H9 (cell line): Measurements from ENCODE around the gene OTOF. TPM values are rescaled to one million over a fixed set of nuclear protein-coding genes. Genes with fewer than 3 reads are reported as not detected.

ENCODE experiments used
- DNase-seq: peaks from one replicate; pipeline ENCODE4 v3.0.0-alpha.2; 2017
- H2AFZ ChIP-seq: one replicate; pipeline ENCODE4 v1.6.1; 2013; ENCODE audit warnings: mild to moderate bottlenecking, low read length, control low read depth, moderate library complexity
- H2AK5ac ChIP-seq: 2 replicates; pipeline ENCODE4 v1.6.1; 2013; ENCODE audit warnings: low read length, control low read depth, mixed read lengths; ENCODE audit not compliant: insufficient read length
- H2BK120ac ChIP-seq: one replicate; pipeline ENCODE4 v1.6.1; 2013; ENCODE audit warnings: low read depth, mild to moderate bottlenecking, low read length, control low read depth, inconsistent platforms; ENCODE audit not compliant: poor library complexity, severe bottlenecking
- H2BK12ac ChIP-seq: 2 replicates; pipeline ENCODE4 v1.6.1; 2013; ENCODE audit warnings: low read length, control low read depth, mixed read lengths, low read depth; ENCODE audit not compliant: insufficient read length
- H2BK15ac ChIP-seq: 2 replicates; pipeline ENCODE4 v1.6.1; 2013; ENCODE audit warnings: low read depth, low read length, control low read depth
- H2BK20ac ChIP-seq: one replicate; pipeline ENCODE4 v1.6.1; 2013; ENCODE audit warnings: low read depth, mild to moderate bottlenecking, low read length, control low read depth, inconsistent platforms; ENCODE audit not compliant: poor library complexity, severe bottlenecking
- H2BK5ac ChIP-seq: 2 replicates; pipeline ENCODE4 v1.6.1; 2013; ENCODE audit warnings: low read length, control low read depth, mixed read lengths; ENCODE audit not compliant: insufficient read length
- H3K14ac ChIP-seq: 2 replicates; pipeline ENCODE4 v1.6.1; 2013; ENCODE audit warnings: low read length, control low read depth; ENCODE audit not compliant: insufficient read depth
- H3K18ac ChIP-seq: 2 replicates; pipeline ENCODE4 v1.6.1; 2013; ENCODE audit warnings: low read depth, mild to moderate bottlenecking, mixed read lengths, low read length, control low read depth; ENCODE audit not compliant: insufficient read length
- H3K23ac ChIP-seq: 2 replicates; pipeline ENCODE4 v1.6.1; 2013; ENCODE audit warnings: low read length, control low read depth, mixed read lengths, low read depth; ENCODE audit not compliant: insufficient read length
- H3K23me2 ChIP-seq: 2 replicates; pipeline ENCODE4 v1.6.1; 2013; ENCODE audit warnings: low read depth, mild to moderate bottlenecking, mixed read lengths, low read length, control low read depth; ENCODE audit not compliant: insufficient read length, poor library complexity, severe bottlenecking
- H3K27ac ChIP-seq: 2 replicates; pipeline ENCODE4 v1.5.1; 2013; ENCODE audit warnings: low read length, control low read depth, mixed read lengths, low read depth; ENCODE audit not compliant: insufficient read length
- H3K27me3 ChIP-seq: 2 replicates; pipeline ENCODE4 v1.6.1; 2013; ENCODE audit warnings: low read length, control low read depth, inconsistent platforms; ENCODE audit not compliant: insufficient read depth
- H3K4ac ChIP-seq: 2 replicates; pipeline ENCODE4 v1.6.1; 2013; ENCODE audit warnings: low read depth, mild to moderate bottlenecking, control low read depth, inconsistent platforms, low read length, moderate library complexity
- H3K4me1 ChIP-seq: 2 replicates; pipeline ENCODE4 v1.6.1; 2013; ENCODE audit warnings: low read length, control low read depth, inconsistent platforms; ENCODE audit not compliant: insufficient read depth
- H3K4me2 ChIP-seq: 2 replicates; pipeline ENCODE4 v1.6.1; 2013; ENCODE audit warnings: low read length, control low read depth, mixed read lengths; ENCODE audit not compliant: insufficient read length, insufficient read depth
- H3K56ac ChIP-seq: 2 replicates; pipeline ENCODE4 v1.6.1; 2013; ENCODE audit warnings: low read depth, mild to moderate bottlenecking, mixed read lengths, low read length, control low read depth; ENCODE audit not compliant: insufficient read length
- H3K79me1 ChIP-seq: 2 replicates; pipeline ENCODE4 v1.6.1; 2013; ENCODE audit warnings: low read depth, mild to moderate bottlenecking, moderate library complexity, low read length, control low read depth, inconsistent platforms; ENCODE audit not compliant: insufficient read depth, poor library complexity, severe bottlenecking
- H3K79me2 ChIP-seq: 2 replicates; pipeline ENCODE4 v1.6.1; 2013; ENCODE audit warnings: low read length, control low read depth, inconsistent platforms; ENCODE audit not compliant: insufficient read depth
- H3K9ac ChIP-seq: 2 replicates; pipeline ENCODE4 v1.6.1; 2013; ENCODE audit warnings: low read length, control low read depth, mixed read lengths; ENCODE audit not compliant: insufficient read length; ENCODE audit errors: extremely low read depth
- H3K9me3 ChIP-seq: one replicate; pipeline ENCODE4 v1.6.1; 2013; ENCODE audit warnings: low read depth, low read length, inconsistent platforms; ENCODE audit not compliant: control insufficient read depth
- H3T11ph ChIP-seq: one replicate; pipeline ENCODE4 v1.6.1; 2013; ENCODE audit warnings: mild to moderate bottlenecking, low read length, control low read depth, inconsistent platforms
- H4K20me1 ChIP-seq: one replicate; pipeline ENCODE4 v1.6.1; 2013; ENCODE audit not compliant: control insufficient read depth, insufficient read length, insufficient read depth
- H4K5ac ChIP-seq: 2 replicates; pipeline ENCODE4 v1.6.1; 2013; ENCODE audit warnings: low read depth, mild to moderate bottlenecking, mixed read lengths, low read length, control low read depth; ENCODE audit not compliant: insufficient read length
- H4K8ac ChIP-seq: replicated peaks from 2 replicates; pipeline ENCODE4 v1.6.1; 2013; ENCODE audit warnings: low read length, control low read depth, mixed read lengths, low read depth; ENCODE audit not compliant: insufficient read length
- H4K91ac ChIP-seq: 2 replicates; pipeline ENCODE4 v1.6.1; 2013; ENCODE audit warnings: low read depth, mild to moderate bottlenecking, moderate library complexity, mixed read lengths, low read length, control low read depth; ENCODE audit not compliant: insufficient read length
- H3K27ac Mint-ChIP-seq, 3 experiments: 2 replicates in 2 of 3; 3 replicates in 1 of 3; pipeline ENCODE4 v1.8.0; 2020 to 2021; ENCODE audit warnings: mixed read lengths in 3 of 3, mild to moderate bottlenecking in 1 of 3, moderate library complexity in 1 of 3
- H3K27me3 Mint-ChIP-seq: 2 replicates; pipeline ENCODE4 v1.8.0; 2021; ENCODE audit warnings: low read depth, mild to moderate bottlenecking, moderate library complexity, mixed read lengths
- H3K36me3 Mint-ChIP-seq, 3 experiments: 2 replicates in 2 of 3; 3 replicates in 1 of 3; pipeline ENCODE4 v1.8.0; 2020 to 2021; ENCODE audit warnings: low read depth in 3 of 3, mixed read lengths in 3 of 3; ENCODE audit not compliant: insufficient read depth in 1 of 3
- H3K4me1 Mint-ChIP-seq, 2 experiments: 2 replicates each; pipeline ENCODE4 v1.8.0; 2020; ENCODE audit warnings: mixed read lengths in 2 of 2
- H3K4me3 Mint-ChIP-seq, 2 experiments: 2 replicates in 1 of 2; 3 replicates in 1 of 2; pipeline ENCODE4 v1.8.0; 2020 to 2021; ENCODE audit warnings: mild to moderate bottlenecking in 2 of 2, mixed read lengths in 2 of 2, moderate library complexity in 1 of 2
- H3K9me3 Mint-ChIP-seq, 2 experiments: 2 replicates in 1 of 2; 3 replicates in 1 of 2; pipeline ENCODE4 v1.8.0; 2020; ENCODE audit warnings: mild to moderate bottlenecking in 2 of 2, mixed read lengths in 2 of 2, moderate library complexity in 1 of 2
- CTCF ChIP-seq: fragments of 200-600 bp; sonication (generic); conservative IDR thresholded peaks from 3 replicates; pipeline ENCODE4 v1.8.0; 2021; ENCODE audit warnings: antibody characterized with exemption, mild to moderate bottlenecking
- WGBS: extraction: QIAGEN DNeasy Blood & Tissue Kit; methylation state at CpG from one replicate; pipeline ENCODE4 v1.1.7; 2013; ENCODE audit warnings: missing lambda C conversion rate, low lambda C conversion rate, mixed read lengths; ENCODE audit not compliant: insufficient read length; ENCODE audit errors: extremely low coverage; 5-methylcytosine and 5-hydroxymethylcytosine counted together
- total RNA-seq: library from RNA; stranded (reverse); gene quantifications from 2 replicates; pipeline ENCODE4 v1.2.1, GENCODE V29; 2021

The OTOF gene
- total RNA-seq, 1 experiment from 2014 or later = 0.35 TPM

DNA sequence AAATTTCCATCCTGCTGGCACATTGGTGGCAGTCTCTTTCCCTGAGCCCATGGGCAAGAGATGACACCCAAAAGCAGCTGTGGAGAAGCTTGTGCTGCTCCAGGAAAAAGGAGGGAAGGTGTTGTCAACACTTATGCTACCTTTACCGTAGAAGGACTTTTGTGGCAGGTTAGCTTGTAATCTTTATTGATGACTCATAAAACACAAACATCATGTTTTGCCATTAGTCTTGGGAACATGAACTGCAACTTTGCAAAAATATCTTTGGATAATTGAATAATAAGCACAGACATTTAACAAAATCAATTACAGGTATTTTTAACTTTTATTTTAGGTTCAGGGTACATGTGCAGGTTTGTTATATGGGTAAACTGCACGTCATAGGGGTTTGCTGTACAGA is 42.8 kb downstream of the OTOF start:
- H3K4me3 Mint-ChIP-seq = no peak overlapping the region
- H2AFZ ChIP-seq = no peak overlapping the region
- no peaks in the 10 kb centered on the region for H4K20me1 ChIP-seq

More for the DNA sequence above, 42.8 kb downstream of the OTOF start:
- Histone ChIP-seq H3K4me2 (no peak overlapping the region), H3K27me3 (no peaks in the 10 kb centered on the region), H3K14ac (no peak overlapping the region), H2AK5ac (no peak overlapping the region), H3K79me1 (no peaks in the 10 kb centered on the region), H4K91ac (no peak overlapping the region), H3K23me2 (peaks cover 3% of the 10 kb centered on the region), H2BK5ac (no peak overlapping the region), H3K23ac (no peak overlapping the region), H3T11ph (no peak overlapping the region), H3K56ac (no peak overlapping the region), H4K5ac (no peak overlapping the region), H3K27ac (no peak overlapping the region), H2BK12ac (no peak overlapping the region), H3K9me3 (no peaks in the 10 kb centered on the region), H3K9ac (no peak overlapping the region), H2BK120ac (no peak overlapping the region), H3K18ac (no peak overlapping the region), H2BK20ac (no peak overlapping the region), H3K4ac (no peak overlapping the region), H4K8ac (no peak overlapping the region), H3K4me1 (0 out of 2 replicates have a peak, but pooled peaks cover 1% of the 10 kb centered on the region), H3K79me2 (no peaks in the 10 kb centered on the region), H2BK15ac (no peak overlapping the region)
- no peaks in the 10 kb centered on the region for H3K36me3 Mint-ChIP-seq
- H3K9me3 Mint-ChIP-seq = no peaks in the 10 kb centered on the region
- peaks cover 3% of the 10 kb centered on the region; the same call in 1 of the 2 replicates for H3K27me3 Mint-ChIP-seq
- no peak overlapping the region; a peak in 1 of 7 replicates for H3K27ac Mint-ChIP-seq
- no CpG with 5 or more reads among the region's 2 CpGs for WGBS
- peaks cover 0 to 6% of the 10 kb centered on the region in 2 experiments; a peak in 1 of 4 replicates for H3K4me1 Mint-ChIP-seq
- DNase-seq = no peak
- TF ChIP-seq CTCF = no peak
